Measurements from ENCODE around the gene SACM1L.

- TF ChIP-seq CTCF (IDR thresholded peaks at IDR 0.05) (no peak), EP300 (IDR thresholded peaks at IDR 0.05) (no peak), POLR2A (IDR thresholded peaks at IDR 0.05) (no peak)
Observed at GRCh38 chr3:45711931-45712330, 22.7 kb downstream of the SACM1L start.

All from tibial nerve (tissue), 4 donors.